IMR-90 (cell line): ENCODE measurements around the gene KRT10. TPM values are rescaled to one million over a fixed set of nuclear protein-coding genes. Genes with fewer than 3 reads are reported as not detected.

Experiments
- ATAC-seq: fragments of 200-7000 bp; cut with Tn5 transposase; 2 replicates; pipeline ENCODE4 v1.9.1; 2020; ENCODE audit warnings: low read depth, mild to moderate bottlenecking, moderate library complexity
- BruUV-seq: library from RNA; stranded (reverse); fragments of 400-500 nt; replicated peaks from 2 replicates; lab custom pipeline; 2021; lab: Mats Ljungman, UMichigan
- CTCF ChIA-PET: fragments of 300-600 bp; formaldehyde crosslinking; extraction: SDS; loops from one replicate; lab custom pipeline; 2021; ENCODE audit warnings: antibody characterized with exemption; lab: Yijun Ruan, JAX
- POLR2A ChIA-PET: fragments of 300-600 bp; sonication (Branson Sonifier 250); formaldehyde crosslinking; loops from one replicate; lab custom pipeline; 2022; ENCODE audit warnings: antibody characterized with exemption; ENCODE audit not compliant: unreplicated experiment; lab: Charles Lee
- DNase-seq: peaks from one replicate; pipeline ENCODE4 v3.0.0; 2013
- H2AFZ ChIP-seq: replicated peaks from 2 replicates; pipeline ENCODE3; 2013; ENCODE audit warnings: low read length, mild to moderate bottlenecking; ENCODE audit not compliant: poor library complexity
- H2AK5ac ChIP-seq: 2 replicates; pipeline ENCODE4 v1.6.1; 2013; ENCODE audit warnings: low read depth, low read length, inconsistent platforms
- H2AK9ac ChIP-seq: replicated peaks from 2 replicates; pipeline ENCODE3; 2013; ENCODE audit warnings: mild to moderate bottlenecking, low read depth, low read length, moderate library complexity; ENCODE audit not compliant: poor library complexity
- H2BK120ac ChIP-seq: 2 replicates; pipeline ENCODE4 v1.6.1; 2013; ENCODE audit warnings: low read depth, low read length, inconsistent platforms
- H2BK15ac ChIP-seq: 3 replicates; pipeline ENCODE4 v1.6.1; 2013; ENCODE audit warnings: low read depth, low read length, inconsistent platforms
- H2BK20ac ChIP-seq: 2 replicates; pipeline ENCODE4 v1.6.1; 2013; ENCODE audit warnings: low read depth, mild to moderate bottlenecking, inconsistent platforms, low read length, moderate library complexity
- H2BK5ac ChIP-seq: 2 replicates; pipeline ENCODE4 v1.6.1; 2013; ENCODE audit warnings: mild to moderate bottlenecking, low read depth, low read length, inconsistent platforms; ENCODE audit not compliant: poor library complexity, severe bottlenecking
- H3K14ac ChIP-seq: replicated peaks from 2 replicates; pipeline ENCODE4 v1.6.1; 2013; ENCODE audit warnings: low read depth, low read length, inconsistent platforms
- H3K18ac ChIP-seq: 2 replicates; pipeline ENCODE4 v1.6.1; 2013; ENCODE audit warnings: low read depth, low read length, control low read depth
- H3K23ac ChIP-seq: 2 replicates; pipeline ENCODE4 v1.6.1; 2013; ENCODE audit warnings: low read depth, low read length, inconsistent platforms
- H3K27ac ChIP-seq: 2 replicates; pipeline ENCODE4 v1.5.1; 2013; ENCODE audit warnings: mild to moderate bottlenecking, control low read depth, low read length; ENCODE audit not compliant: insufficient read depth
- H3K27me3 ChIP-seq: 2 replicates; pipeline ENCODE4 v1.6.1; 2013; ENCODE audit warnings: low read length; ENCODE audit not compliant: control insufficient read depth, insufficient read depth
- H3K36me3 ChIP-seq: 2 replicates; pipeline ENCODE4 v1.6.1; 2013; ENCODE audit warnings: low read length, mixed read lengths; ENCODE audit not compliant: control insufficient read depth, insufficient read depth
- H3K4ac ChIP-seq: 2 replicates; pipeline ENCODE4 v1.6.1; 2013; ENCODE audit warnings: low read depth, low read length, inconsistent platforms
- H3K4me1 ChIP-seq: 2 replicates; pipeline ENCODE4 v1.6.1; 2013; ENCODE audit warnings: low read length, mixed read lengths; ENCODE audit not compliant: control insufficient read depth, insufficient read depth
- H3K4me2 ChIP-seq: 2 replicates; pipeline ENCODE4 v1.6.1; 2013; ENCODE audit warnings: low read depth, mild to moderate bottlenecking, control low read depth, low read length, moderate library complexity
- H3K4me3 ChIP-seq: 2 replicates; pipeline ENCODE4 v1.5.1; 2013; ENCODE audit warnings: low read depth, mild to moderate bottlenecking, control low read depth, low read length, moderate library complexity; ENCODE audit not compliant: insufficient read depth
- H3K56ac ChIP-seq: 2 replicates; pipeline ENCODE4 v1.6.1; 2013; ENCODE audit warnings: low read length, inconsistent platforms; ENCODE audit not compliant: insufficient read depth; ENCODE audit errors: extremely low read depth
- H3K79me1 ChIP-seq, 2 experiments: 2 replicates each; pipeline ENCODE4 v1.6.1; 2013; ENCODE audit warnings: low read length in 2 of 2, inconsistent platforms in 1 of 2, low read depth in 1 of 2
- H3K9ac ChIP-seq: 2 replicates; pipeline ENCODE4 v1.6.1; 2013; ENCODE audit warnings: low read depth, low read length, control low read depth
- H3K9me1 ChIP-seq: 2 replicates; pipeline ENCODE4 v1.6.1; 2013; ENCODE audit warnings: low read length, inconsistent platforms; ENCODE audit not compliant: insufficient read depth
- H3K9me3 ChIP-seq: 2 replicates; pipeline ENCODE4 v1.6.1; 2013; ENCODE audit warnings: low read length; ENCODE audit not compliant: control insufficient read depth, insufficient read depth
- H4K20me1 ChIP-seq: 2 replicates; pipeline ENCODE4 v1.6.1; 2013; ENCODE audit warnings: low read length, inconsistent platforms; ENCODE audit not compliant: insufficient read depth
- H4K5ac ChIP-seq: 2 replicates; pipeline ENCODE4 v1.6.1; 2013; ENCODE audit warnings: mild to moderate bottlenecking, low read depth, low read length, control low read depth
- H4K8ac ChIP-seq, 2 experiments: 2 replicates each; pipeline ENCODE4 v1.6.1; 2013; ENCODE audit warnings: low read depth in 2 of 2, low read length in 2 of 2, control low read depth in 1 of 2, inconsistent platforms in 1 of 2
- H4K91ac ChIP-seq: 2 replicates; pipeline ENCODE4 v1.6.1; 2013; ENCODE audit warnings: low read depth, low read length, inconsistent platforms; ENCODE audit not compliant: insufficient read depth
- BHLHE40 ChIP-seq: fragments of 150-350 bp; IDR thresholded peaks from 2 replicates; pipeline ENCODE4 v1.6.1; 2016; ENCODE audit warnings: mild to moderate bottlenecking, low read depth, low read length
- CEBPB ChIP-seq: IDR thresholded peaks from 2 replicates; pipeline ENCODE4 v1.6.1; 2012; ENCODE audit warnings: low read depth, low read length, improper control_type of control experiment
- CHD1 ChIP-seq: IDR thresholded peaks from 2 replicates; pipeline ENCODE4 v1.6.1; 2012; ENCODE audit warnings: low read depth, low read length, improper control_type of control experiment
- FOS ChIP-seq: fragments of 150-350 bp; IDR thresholded peaks from 2 replicates; pipeline ENCODE4 v1.6.1; 2016; ENCODE audit warnings: low read depth, low read length
- MAFK ChIP-seq: IDR thresholded peaks from 2 replicates; pipeline ENCODE4 v1.6.1; 2012; ENCODE audit warnings: low read depth, low read length, improper control_type of control experiment
- MAZ ChIP-seq: IDR thresholded peaks from 2 replicates; pipeline ENCODE4 v1.6.1; 2012; ENCODE audit warnings: low read depth, mild to moderate bottlenecking, low read length, improper control_type of control experiment, moderate library complexity, borderline replicate concordance
- MXI1 ChIP-seq: IDR thresholded peaks from 2 replicates; pipeline ENCODE4 v1.6.1; 2012; ENCODE audit warnings: low read depth, mild to moderate bottlenecking, low read length, moderate library complexity, borderline replicate concordance
- POLR2A ChIP-seq: IDR thresholded peaks from 2 replicates; pipeline ENCODE4 v1.6.1; 2012; ENCODE audit warnings: mild to moderate bottlenecking, low read depth, low read length
- RCOR1 ChIP-seq: IDR thresholded peaks from 2 replicates; pipeline ENCODE4 v1.6.1; 2012; ENCODE audit warnings: mild to moderate bottlenecking, low read length, improper control_type of control experiment; ENCODE audit not compliant: insufficient replicate concordance
- RFX5 ChIP-seq: IDR thresholded peaks from 2 replicates; pipeline ENCODE4 v1.8.0; 2012; ENCODE audit warnings: low read depth, mild to moderate bottlenecking, low read length, moderate library complexity
- WGBS, 2 experiments: methylation state at CpG; one replicate each; pipeline versions ENCODE4 v1.1.5 to v1.1.7; 2013; ENCODE audit warnings: missing lambda C conversion rate in 2 of 2; ENCODE audit not compliant: insufficient read length in 1 of 2; ENCODE audit errors: extremely low coverage in 2 of 2; 5-methylcytosine and 5-hydroxymethylcytosine counted together
- dilution Hi-C: fragments of 300-500 bp; cut with HindIII; formaldehyde crosslinking; loops from one replicate; pipeline ENCODE4 v1.14.3; 2018; ENCODE audit warnings: low sequenced_read_pairs; ENCODE audit not compliant: unreplicated experiment
- in situ Hi-C: fragments of 300-500 bp; cut with MboI; formaldehyde crosslinking; loops from 3 replicates; pipeline ENCODE4 v1.14.3; 2019; ENCODE audit warnings: low sequenced_read_pairs, inconsistent platforms, mixed read lengths
- intact Hi-C: fragments of 100-400 bp; cut with micrococcal nuclease; formaldehyde crosslinking; loops from 2 replicates; pipeline ENCODE4 v1.10.0; 2022
- polyA plus RNA-seq, 3 experiments: library from polyadenylated mRNA; depleted of rRNA; stranded (reverse); fragments of >200 nt; gene quantifications; 2 replicates each; pipeline ENCODE4 v1.2.3, GENCODE V29; 2012; ENCODE audit warnings: low replicate concordance in 1 of 3
- total RNA-seq: library from RNA; depleted of rRNA; stranded (reverse); fragments of >200 nt; gene quantifications from 2 replicates; pipeline ENCODE4 v1.2.3, GENCODE V29; 2012
- TF ChIP-seq, protein P1 (sequence below): conservative IDR thresholded peaks from 2 replicates; pipeline ENCODE4 v1.5.1; 2012; ENCODE audit warnings: mild to moderate bottlenecking, low read depth, low read length, improper control_type of control experiment
- TF ChIP-seq, protein P2 (sequence below): fragments of 150-350 bp; IDR thresholded peaks from 2 replicates; pipeline ENCODE4 v1.6.1; 2017; ENCODE audit warnings: mild to moderate bottlenecking, antibody characterized with exemption, low read length, low read depth

Gene KRT10
- total and polyA plus RNA-seq, 2 of the 4 experiments (the other 2 are of a cell fraction), result 0.18 to 18.3 TPM

DNA sequence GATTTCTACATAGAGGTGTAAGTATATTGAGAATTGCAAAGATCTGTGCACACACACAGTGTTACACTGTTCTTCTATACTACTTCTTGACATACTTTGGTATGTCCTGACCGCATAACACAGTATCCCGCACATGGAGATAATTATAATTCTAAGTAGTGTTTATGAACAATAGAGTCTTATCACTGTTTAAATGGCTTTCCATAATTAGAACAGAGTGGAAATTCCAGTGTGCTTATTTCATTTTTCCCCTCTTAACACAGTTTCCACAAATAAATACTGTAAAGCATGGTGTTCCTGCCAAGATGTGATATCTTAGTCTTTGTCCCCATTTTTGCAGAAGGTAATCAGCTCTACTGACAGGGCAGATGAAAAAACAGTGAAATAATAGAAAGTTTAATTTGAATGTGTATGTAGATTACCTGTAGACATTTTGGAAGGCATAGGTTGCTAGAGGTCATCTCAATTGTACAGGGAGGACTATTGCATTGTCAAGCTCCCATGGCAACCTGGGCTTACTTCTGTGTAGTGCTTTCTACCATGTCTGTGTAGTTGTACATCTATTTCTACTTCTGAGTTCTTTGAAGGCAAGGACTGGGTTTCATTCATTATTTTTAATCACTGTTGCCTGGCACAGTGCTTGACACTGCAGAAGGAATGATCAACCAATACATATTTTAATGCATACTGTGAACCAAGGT lies 12.5 kb downstream of the KRT10 start (continued):
- no peak for TF ChIP-seq RFX5
- TF ChIP-seq MAZ, result no peak

DNA sequence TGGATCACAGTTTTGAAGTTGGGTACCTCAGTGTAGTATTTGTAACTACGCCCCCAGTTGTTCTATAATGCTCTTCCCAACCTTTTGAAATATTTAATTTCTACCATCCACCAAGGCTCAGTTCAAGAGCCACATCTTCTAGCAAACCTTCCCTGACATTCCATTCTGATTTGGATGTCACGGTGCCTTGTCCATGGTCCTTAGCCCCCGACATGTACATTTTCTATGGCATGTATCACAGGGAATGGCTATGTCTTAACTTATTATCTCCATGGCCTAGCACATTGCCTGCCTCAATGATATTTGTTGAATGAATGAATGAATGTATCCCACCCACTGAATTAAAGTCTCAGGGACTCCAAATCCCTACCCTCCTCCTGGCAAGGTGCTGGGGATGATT lies 16.3 kb downstream of the KRT10 start:
- H3K23ac ChIP-seq, result no peak overlapping the region
- H3K79me1 ChIP-seq, result no peaks in the 10 kb centered on the region
- no peak overlapping the region for H2AK9ac ChIP-seq
- no peak overlapping the region for H3K4ac ChIP-seq
- dilution Hi-C loops (no loop called here), intact Hi-C loops (no loop called here), in situ Hi-C loops (loop anchor here (10.0 kb wide), 2 partner anchors 99 to 749 kb away; no protein-coding TSS in a partner anchor)
- no peak overlapping the region for H3K14ac ChIP-seq
- H2AK5ac ChIP-seq, result no peak overlapping the region
- H3K27me3 ChIP-seq, result peaks cover 11% of the 10 kb centered on the region
- WGBS, 2 experiments, result no CpG with 5 or more reads among the region's 3 CpGs
- H4K5ac ChIP-seq, result no peak overlapping the region
- H3K4me2 ChIP-seq, result no peak overlapping the region
- H3K4me3 ChIP-seq, result no peak overlapping the region
- no peaks in the 10 kb centered on the region for H4K20me1 ChIP-seq
- ChIA-PET POLR2A (no interaction called here), CTCF (interaction anchor here (0.6 to 1.2 kb wide), 4 partner anchors 8 to 859 kb away, joined by 3 to 4 read pairs (median 4); no protein-coding TSS in a partner anchor)
- H3K27ac ChIP-seq, result no peak overlapping the region
- H3K9ac ChIP-seq, result no peak overlapping the region
- ATAC-seq, result no peak
- H3K36me3 ChIP-seq, result no peaks in the 10 kb centered on the region
- H3K18ac ChIP-seq, result no peak overlapping the region
- H4K91ac ChIP-seq, result no peak overlapping the region
- no peak overlapping the region for H3K56ac ChIP-seq
- BruUV-seq, result no TSS peak
- H3K9me3 ChIP-seq, result no peaks in the 10 kb centered on the region
- H4K8ac ChIP-seq, result no peak overlapping the region
- no peaks in the 10 kb centered on the region for H3K9me1 ChIP-seq
- no peak overlapping the region for H2AFZ ChIP-seq
- no peak overlapping the region for H2BK20ac ChIP-seq
- no peak overlapping the region for H2BK15ac ChIP-seq
- no peak overlapping the region for H2BK120ac ChIP-seq
- TF ChIP-seq POLR2A, result no peak
- no peak for TF ChIP-seq MAZ
- TF ChIP-seq, protein P1, sequence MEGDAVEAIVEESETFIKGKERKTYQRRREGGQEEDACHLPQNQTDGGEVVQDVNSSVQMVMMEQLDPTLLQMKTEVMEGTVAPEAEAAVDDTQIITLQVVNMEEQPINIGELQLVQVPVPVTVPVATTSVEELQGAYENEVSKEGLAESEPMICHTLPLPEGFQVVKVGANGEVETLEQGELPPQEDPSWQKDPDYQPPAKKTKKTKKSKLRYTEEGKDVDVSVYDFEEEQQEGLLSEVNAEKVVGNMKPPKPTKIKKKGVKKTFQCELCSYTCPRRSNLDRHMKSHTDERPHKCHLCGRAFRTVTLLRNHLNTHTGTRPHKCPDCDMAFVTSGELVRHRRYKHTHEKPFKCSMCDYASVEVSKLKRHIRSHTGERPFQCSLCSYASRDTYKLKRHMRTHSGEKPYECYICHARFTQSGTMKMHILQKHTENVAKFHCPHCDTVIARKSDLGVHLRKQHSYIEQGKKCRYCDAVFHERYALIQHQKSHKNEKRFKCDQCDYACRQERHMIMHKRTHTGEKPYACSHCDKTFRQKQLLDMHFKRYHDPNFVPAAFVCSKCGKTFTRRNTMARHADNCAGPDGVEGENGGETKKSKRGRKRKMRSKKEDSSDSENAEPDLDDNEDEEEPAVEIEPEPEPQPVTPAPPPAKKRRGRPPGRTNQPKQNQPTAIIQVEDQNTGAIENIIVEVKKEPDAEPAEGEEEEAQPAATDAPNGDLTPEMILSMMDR, result no peak
- TF ChIP-seq BHLHE40, result no peak
- no peak for TF ChIP-seq RCOR1
- TF ChIP-seq, protein P2, sequence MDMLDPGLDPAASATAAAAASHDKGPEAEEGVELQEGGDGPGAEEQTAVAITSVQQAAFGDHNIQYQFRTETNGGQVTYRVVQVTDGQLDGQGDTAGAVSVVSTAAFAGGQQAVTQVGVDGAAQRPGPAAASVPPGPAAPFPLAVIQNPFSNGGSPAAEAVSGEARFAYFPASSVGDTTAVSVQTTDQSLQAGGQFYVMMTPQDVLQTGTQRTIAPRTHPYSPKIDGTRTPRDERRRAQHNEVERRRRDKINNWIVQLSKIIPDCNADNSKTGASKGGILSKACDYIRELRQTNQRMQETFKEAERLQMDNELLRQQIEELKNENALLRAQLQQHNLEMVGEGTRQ, result no peak
- TF ChIP-seq MXI1, result no peak
- TF ChIP-seq MAFK, result no peak
- TF ChIP-seq FOS, result no peak
- no peak for TF ChIP-seq RFX5
- no peak for TF ChIP-seq CHD1
- TF ChIP-seq CEBPB, result no peak
- no peak for DNase-seq
- H2BK5ac ChIP-seq, result no peak overlapping the region
- H3K4me1 ChIP-seq, result peaks cover 2% of the 10 kb centered on the region; the same call in 1 of the 2 replicates
